Effector CD8-positive, alpha-beta T cell (primary cell): ENCODE data around the gene SMYD1.

Experiments
- DNase-seq: peaks from one replicate; lab custom pipeline; 2025; lab: John Stamatoyannopoulos, UW

SMYD1 gene

GRCh38 chr2:88122141-88122884 lies 54.7 kb downstream of the SMYD1 start:
- DNase-seq = no peak

GRCh38 chr2:88123164-88123974 lies 55.7 kb downstream of the SMYD1 start:
- no peak for DNase-seq

GRCh38 chr2:88123975-88124917 lies 56.6 kb downstream of the SMYD1 start:
- no peak for DNase-seq

GRCh38 chr2:88125344-88125923 lies 57.8 kb downstream of the SMYD1 start:
- DNase-seq = no peak

- DNase-seq = no peak
Observed at GRCh38 chr2:88125924-88126771, 58.5 kb downstream of the SMYD1 start.

- no peak for DNase-seq
Observed at GRCh38 chr2:88126772-88127637, 59.4 kb downstream of the SMYD1 start.

- DNase-seq = no peak
Observed at GRCh38 chr2:88127638-88127887, 59.9 kb downstream of the SMYD1 start.

GRCh38 chr2:88127888-88128653 lies 60.4 kb downstream of the SMYD1 start, which contains the start of gene FABP1:
Gene FABP1 (minus strand): TSS chr2:88128062. CDS start chr2:88128017, 45 bp downstream.
- no peak for DNase-seq

GRCh38 chr2:88128654-88129312 lies 61.2 kb downstream of the SMYD1 start:
- no peak for DNase-seq

- DNase-seq = no peak
Observed at GRCh38 chr2:88129313-88129959, 61.8 kb downstream of the SMYD1 start.

- no peak for DNase-seq
Observed at GRCh38 chr2:88131201-88131998, 63.8 kb downstream of the SMYD1 start.

- no peak for DNase-seq
Observed at GRCh38 chr2:88131999-88132368, 64.4 kb downstream of the SMYD1 start.

- DNase-seq = no peak
Observed at GRCh38 chr2:88133875-88134274, 66.2 kb downstream of the SMYD1 start.

- no peak for DNase-seq
Observed at GRCh38 chr2:88136817-88137216, 69.2 kb downstream of the SMYD1 start.

- no peak for DNase-seq
Observed at GRCh38 chr2:88137833-88138232, 70.2 kb downstream of the SMYD1 start.

GRCh38 chr2:88139203-88139702 lies 71.6 kb downstream of the SMYD1 start:
- DNase-seq = no peak

- no peak for DNase-seq
Observed at GRCh38 chr2:88139804-88140203, 72.2 kb downstream of the SMYD1 start.
